ENCODE data around the gene ZNF780B. TPM values are rescaled to one million over a fixed set of nuclear protein-coding genes. Genes with fewer than 3 reads are reported as not detected.

The ZNF780B gene
- 13.7 and 17.5 TPM in 2 replicates for total RNA-seq

DNA sequence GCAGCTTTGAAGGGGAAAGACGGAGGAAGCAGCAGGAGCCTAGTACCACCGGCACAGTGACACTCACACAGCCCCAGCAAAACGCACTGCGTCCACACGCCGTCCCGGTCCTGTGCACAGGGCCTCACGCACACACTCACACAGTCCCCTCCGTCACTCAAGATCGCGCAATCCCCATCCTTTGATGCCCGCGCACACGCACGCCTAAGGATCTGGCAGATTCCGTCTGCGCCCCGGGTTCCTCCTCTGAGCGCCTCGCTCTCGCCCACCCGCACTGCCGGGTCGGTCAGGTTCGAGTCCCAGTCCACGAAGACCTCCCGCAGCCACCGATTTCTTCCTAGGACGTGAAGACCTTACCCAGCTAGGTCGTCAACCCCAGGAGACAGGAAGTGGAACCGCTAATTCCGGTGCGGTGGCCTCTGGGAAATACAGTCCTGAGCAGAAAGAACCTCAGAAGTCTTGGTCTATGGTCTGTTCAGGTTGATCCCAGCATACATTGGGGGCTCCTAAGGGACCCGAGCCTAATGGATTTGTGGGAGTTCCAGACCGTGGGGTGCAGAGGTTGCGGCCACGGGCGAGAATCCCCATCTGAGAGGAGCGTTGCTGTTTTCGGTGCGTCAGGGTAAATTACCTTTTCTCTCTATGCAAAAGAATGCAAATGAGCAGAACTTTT lies at the start of gene ZNF780B:
Gene ZNF780B (minus strand): TSS at position 400 of the 673 bp plus-strand sequence. CDS start 5,899 bp downstream, outside the sequence.

DNA sequence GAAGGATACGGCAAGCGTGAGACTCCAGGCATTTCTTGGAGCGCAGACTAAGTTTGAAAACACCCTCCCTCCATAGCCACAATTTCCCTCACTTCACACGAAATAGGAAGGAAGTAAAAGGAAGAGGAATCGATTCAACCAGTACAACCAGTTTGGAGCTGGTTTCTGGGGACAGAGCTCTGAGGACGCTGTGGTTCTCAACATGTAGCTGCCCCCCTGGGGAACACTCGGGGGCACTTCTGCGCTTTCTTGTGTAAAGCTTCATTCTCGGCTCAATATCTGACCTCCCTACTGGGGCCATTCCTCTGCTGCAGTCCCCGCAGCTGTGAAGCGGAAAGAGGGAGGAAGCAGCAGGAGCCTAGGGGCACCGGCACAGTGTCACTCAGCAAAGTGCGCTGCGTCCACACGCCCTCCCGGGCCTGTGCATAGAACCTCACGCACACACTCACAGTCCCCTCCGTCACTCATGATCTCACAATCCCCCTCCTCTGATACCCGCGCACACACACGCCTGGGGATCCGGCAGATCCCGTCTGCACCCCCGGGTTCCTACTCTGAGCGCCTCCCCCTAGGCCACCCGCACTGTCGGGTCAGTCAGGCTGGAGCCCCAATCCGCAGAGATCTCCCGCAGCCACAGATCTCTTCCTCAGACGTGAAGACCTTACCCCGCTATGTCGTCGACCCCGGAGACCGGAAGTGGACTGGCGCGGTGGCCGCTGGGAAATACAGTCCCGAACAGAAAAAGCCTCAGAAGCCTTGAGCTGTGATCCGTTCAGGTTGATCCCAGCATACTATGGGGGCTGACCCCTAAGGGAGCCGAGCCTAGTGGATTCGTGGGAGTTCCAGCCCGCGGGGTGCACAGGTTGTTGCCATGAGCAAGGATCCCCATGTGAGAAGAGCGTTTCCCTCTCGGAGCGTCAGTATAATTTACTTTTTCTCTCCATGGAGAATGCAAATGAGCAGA lies 34.5 kb upstream of the ZNF780B start, which contains the start of gene ZNF780A:
Gene ZNF780A (minus strand): TSS at position 703 of the 964 bp plus-strand sequence. CDS start 6,190 bp downstream, outside the sequence.

DNA sequence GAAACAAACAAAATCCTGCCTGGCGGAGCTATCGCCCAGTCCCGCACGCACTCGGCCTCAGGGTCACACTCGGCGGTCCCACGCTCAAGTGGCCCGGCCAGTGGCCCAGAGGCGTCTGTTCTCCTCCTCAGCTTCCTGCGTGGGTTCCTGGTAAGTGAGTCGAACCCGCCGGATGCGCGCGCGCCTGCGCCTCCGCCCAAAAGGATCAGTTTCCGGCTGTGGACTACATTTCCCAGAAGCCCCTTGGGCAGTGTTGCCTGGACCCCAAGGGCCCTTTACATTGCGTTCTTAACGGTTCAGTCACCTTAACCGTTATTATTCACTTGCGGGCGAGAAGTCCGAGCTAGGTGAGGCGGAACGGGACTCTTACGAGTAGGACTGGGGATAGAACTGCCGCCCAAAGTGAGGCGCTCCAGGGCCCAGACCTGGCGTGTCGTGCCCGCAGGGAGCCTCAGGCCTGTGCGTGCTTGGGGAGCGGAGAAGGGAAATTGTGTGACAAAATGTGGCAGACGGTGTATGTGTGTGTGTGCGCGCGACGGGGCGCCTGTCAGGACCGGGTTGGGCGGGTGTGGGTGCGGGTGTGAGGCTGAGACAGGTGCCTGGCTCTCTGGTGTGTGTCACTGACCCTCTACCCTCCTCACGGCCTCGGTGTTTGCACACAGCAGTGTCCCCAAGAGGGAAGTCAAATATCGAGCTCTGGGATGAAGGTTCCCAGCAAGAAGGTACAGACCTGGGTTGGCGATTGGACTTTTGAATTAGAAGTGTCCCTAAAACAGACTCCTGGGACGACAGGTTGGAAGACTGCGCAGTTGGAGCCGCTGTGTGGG lies 59.0 kb downstream of the ZNF780B start, which contains the start of gene ZNF546:
Gene ZNF546 (plus strand): TSS at position 250 of the 827 bp plus-strand sequence. CDS start 1,267 bp downstream, outside the sequence.

Other genes starting within 250 kb of the ZNF780B start
- 15.0 and 15.4 TPM in 2 replicates for gene DYRK1B, start 222.1 kb downstream of the ZNF780B start, total RNA-seq
- gene FBL, start 209.9 kb downstream of the ZNF780B start, total RNA-seq, result 209 and 258 TPM in 2 replicates
- gene FCGBP, start 121.6 kb downstream of the ZNF780B start, total RNA-seq, result 0.32 and 1.1 TPM in 2 replicates
- 67.0 and 76.8 TPM in 2 replicates for gene PSMC4, start 85.1 kb downstream of the ZNF780B start, total RNA-seq
- 5.7 and 8.4 TPM in 2 replicates for gene ZNF546, start 59.2 kb downstream of the ZNF780B start, total RNA-seq
- gene ZNF780A, start 34.7 kb upstream of the ZNF780B start, total RNA-seq, result 14.7 and 18.2 TPM in 2 replicates
- gene MAP3K10, start 135.2 kb upstream of the ZNF780B start, total RNA-seq, result 4.1 and 5.7 TPM in 2 replicates
- 0.17 TPM in 1 of 2 replicates, not detected in the other for gene TTC9B, start 162.2 kb upstream of the ZNF780B start, total RNA-seq
- gene CCNP, start 170.5 kb upstream of the ZNF780B start, total RNA-seq, result 0.17 and 0.32 TPM in 2 replicates
- 82.7 and 101 TPM in 2 replicates for gene AKT2, start 229.1 kb upstream of the ZNF780B start, total RNA-seq

Data from bronchial smooth muscle cell (primary cell).